Naive thymus-derived CD4-positive, alpha-beta T cell (primary cell): Measurements from ENCODE around the gene ZC3H14. TPM values are rescaled to one million over a fixed set of nuclear protein-coding genes. Genes with fewer than 3 reads are reported as not detected.

ENCODE experiments used
- polyA plus RNA-seq, 2 donors: library from polyadenylated mRNA; unstranded; fragments of 300-500 nt; fragmentation: Illumina TruSeq; gene quantifications; one replicate each; pipeline ENCODE4 v1.2.3, GENCODE V29; 2021
- total RNA-seq, 6 experiments: library from RNA in 5 of 6; stranded (reverse) in 5 of 6; gene quantifications; 1 replicate in 5 of 6; 2 replicates in 1 of 6; pipeline ENCODE4 v1.2.3 and lab custom pipeline; 2021 to 2026

ZC3H14 gene
- total and polyA plus RNA-seq, 7 experiments from 2014 or later = 39.7 to 72.4 (median 45.6) TPM

Other genes starting within 250 kb of the ZC3H14 start
- gene KCNK10, start 239.8 kb upstream of the ZC3H14 start, total RNA-seq = under 1 TPM in 2 of 5 experiments, not detected in 3; 0.10 to 0.21 TPM
- not detected for gene KCNK10, start 239.8 kb upstream of the ZC3H14 start, polyA plus RNA-seq
- 1 to 10 TPM; 1.9 to 4.3 (median 2.5) TPM for gene SPATA7, start 177.4 kb upstream of the ZC3H14 start, total RNA-seq
- gene SPATA7, start 177.4 kb upstream of the ZC3H14 start, polyA plus RNA-seq = 1 to 10 TPM; 4.2 to 6.1 TPM
- gene PTPN21, start 8.0 kb upstream of the ZC3H14 start, total RNA-seq = under 1 TPM in 1 of 5 experiments, not detected in 4; 0.34 TPM
- gene PTPN21, start 8.0 kb upstream of the ZC3H14 start, polyA plus RNA-seq = not detected
- gene EML5, start 229.9 kb downstream of the ZC3H14 start, total RNA-seq = 1 to 10 TPM; 1.3 to 6.4 (median 5.4) TPM
- gene EML5, start 229.9 kb downstream of the ZC3H14 start, polyA plus RNA-seq = 1 to 10 TPM in 1 of 2 donors, under 1 TPM in 1; 0.40 to 1.8 TPM